NCI-H2227 treated with DMSO at 0.1 percent for 48 hours (cell line): ENCODE data around the gene IL18.
"Not testable (repeated sequence)": the region's sequence is repeated elsewhere in the genome, so short reads cannot be mapped to it uniquely, and the experiment has no call there.

Experiments
- DNase-seq: peaks from one replicate; lab custom pipeline; 2025; lab: John Stamatoyannopoulos, UW

Gene IL18

DNA sequence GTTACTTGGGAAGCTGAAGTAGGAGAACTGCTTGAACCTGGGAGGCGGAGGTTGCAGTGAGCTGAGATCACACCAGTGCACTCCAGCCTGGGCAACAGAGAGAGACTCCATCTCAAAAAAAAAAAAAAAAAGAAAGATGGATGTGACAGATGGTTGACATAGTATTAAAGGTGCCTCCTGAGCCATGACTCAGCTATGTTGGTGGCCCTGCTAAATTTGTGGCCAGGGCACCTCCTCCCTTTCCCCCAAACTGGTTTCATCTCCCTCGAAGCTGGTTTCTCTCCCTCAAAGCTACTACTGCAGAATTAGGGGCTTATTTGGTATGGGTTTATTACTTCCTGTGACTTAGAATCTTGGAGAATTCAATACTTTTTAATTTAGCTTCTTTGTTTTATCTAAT, 45.7 kb downstream of the IL18 start:
- DNase-seq = no peak

DNA sequence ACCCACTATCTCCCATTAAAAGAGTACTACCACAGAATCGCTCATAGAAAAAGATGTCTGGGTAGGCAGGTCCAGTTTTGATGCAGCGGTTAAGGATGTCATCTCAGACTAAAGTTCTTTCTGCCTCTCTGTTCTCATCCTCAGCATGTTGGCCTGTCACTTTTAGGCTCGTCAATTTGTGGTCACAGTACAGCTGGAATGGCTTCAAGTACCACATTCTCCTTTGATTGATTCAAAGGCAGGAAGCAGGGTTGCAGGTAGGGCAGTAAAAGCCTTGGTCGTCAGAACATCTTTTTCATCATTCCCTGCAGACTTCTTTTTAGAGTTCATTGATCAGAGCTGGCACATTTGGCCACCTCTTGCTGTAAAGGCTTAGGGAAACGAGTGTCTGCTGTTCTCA, 48.5 kb downstream of the IL18 start:
- DNase-seq = no peak

DNA sequence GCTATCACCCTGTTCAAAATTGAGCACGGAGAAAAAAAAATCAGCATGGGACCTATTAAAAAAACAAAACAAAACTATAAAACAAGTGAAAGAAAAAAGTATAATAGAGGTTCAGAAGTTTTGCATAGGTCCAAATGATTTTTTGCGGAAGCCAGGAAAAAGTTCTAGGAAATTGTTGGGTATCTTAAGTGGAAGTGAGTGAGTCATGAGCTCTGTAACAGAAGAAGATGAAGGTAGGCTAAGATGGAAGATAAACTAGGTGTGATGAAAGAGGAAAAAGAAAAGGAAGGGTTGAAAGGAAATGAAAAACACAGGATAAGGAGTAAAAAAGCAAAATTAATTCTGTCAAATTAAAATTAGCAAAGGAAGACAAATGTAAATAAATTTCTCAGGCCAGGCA, 49.4 kb downstream of the IL18 start:
- no peak for DNase-seq

DNA sequence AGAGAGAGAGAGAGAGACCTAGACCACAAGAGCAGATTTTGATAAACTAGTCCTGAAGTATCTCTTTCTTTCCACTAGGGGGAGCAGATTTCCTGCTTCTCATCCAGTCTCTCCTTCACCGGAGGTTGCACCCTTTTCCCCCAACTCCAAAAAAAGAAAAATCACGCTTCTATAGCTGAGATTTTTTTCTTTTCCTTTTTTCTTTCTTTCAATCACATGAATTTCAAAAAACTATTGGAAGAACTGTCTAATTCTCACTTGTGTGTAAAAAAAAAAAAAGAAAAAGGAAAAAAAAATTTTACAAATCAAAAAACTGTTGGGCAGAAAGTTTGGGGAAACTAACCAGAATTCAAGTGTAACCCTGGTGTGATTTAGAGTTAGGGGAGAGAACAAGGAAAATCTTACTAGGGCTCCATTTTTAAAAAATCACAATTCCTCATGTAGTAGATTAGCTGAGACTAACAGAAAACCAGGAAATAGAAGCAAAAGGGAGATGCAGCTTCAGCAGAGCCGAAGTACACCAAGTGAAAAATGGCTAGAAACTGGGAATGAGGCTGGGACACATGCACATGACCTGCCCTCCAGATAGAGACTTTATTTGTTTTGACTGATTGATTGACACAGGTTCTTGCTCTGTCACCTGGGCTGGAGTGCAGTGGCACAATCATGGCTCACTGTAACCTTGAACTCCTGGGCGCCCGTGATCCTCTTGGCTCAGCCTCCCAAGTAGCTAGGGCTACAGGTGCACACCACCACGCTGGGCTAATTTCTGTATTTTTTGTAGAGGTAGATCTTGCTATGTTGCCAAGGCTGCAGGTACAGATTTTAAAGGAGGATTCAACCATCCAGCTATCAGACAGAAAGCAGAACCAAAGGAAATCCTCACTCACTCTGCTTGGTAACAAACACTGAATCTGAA, 50.1 kb downstream of the IL18 start:
- DNase-seq = peak; percentile 22

DNA sequence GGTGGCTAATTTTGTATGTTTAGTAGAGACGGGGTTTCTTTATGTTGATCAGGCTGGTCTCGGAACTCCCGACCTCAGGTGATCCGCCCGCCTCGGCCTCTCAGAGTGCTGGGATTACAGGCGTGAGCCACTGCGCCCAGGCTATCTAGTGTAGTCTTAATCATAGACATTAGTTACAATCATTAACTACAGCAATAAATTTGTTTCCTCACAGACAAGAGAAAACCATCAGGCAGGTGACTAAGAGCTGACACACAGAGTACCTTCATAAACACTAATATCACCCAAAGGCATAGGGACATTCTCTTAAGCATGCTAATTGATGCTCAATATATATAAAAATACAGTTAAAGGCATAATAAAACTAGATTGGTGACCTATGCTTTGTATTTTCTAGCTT, 57.8 kb downstream of the IL18 start:
- no peak for DNase-seq

DNA sequence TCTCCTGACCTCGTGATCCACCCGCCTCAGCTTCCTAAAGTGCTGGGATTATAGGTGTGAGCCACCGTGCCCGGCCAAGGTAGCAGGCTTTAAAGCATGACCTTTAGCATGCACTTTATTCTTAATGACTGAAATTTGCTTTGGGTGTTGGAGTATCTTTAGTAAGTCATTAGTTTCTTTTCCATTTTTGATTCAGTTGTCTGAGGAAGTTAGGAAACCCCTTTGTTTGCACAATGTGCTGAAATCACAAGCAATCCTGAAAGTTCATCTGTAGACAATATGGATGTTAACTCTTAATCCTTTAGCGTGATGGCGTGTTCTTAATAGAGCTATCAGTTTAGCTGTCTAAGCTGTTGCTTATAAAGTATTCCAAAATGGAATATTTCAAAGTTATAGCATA, 60.4 kb downstream of the IL18 start:
- DNase-seq = no peak

DNA sequence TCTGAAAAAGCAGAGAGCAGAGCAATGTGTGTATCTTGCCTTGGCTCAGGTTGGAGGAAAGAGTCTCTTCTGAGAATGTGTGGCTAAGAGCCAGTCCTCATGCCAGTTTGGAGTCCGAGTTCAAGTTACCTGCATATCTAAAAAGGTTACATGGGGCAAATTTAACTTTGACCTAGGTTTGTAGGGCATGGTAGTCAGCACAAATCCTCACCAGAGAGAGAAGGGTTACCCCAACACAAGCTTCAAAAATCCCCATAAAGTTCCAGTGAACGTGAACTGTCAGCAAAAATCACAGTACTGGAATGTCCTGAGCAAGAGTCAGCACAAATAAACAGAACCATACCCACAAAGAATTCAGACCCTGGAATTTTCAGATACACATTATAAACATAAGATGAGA, 63.4 kb downstream of the IL18 start:
- no peak for DNase-seq

DNA sequence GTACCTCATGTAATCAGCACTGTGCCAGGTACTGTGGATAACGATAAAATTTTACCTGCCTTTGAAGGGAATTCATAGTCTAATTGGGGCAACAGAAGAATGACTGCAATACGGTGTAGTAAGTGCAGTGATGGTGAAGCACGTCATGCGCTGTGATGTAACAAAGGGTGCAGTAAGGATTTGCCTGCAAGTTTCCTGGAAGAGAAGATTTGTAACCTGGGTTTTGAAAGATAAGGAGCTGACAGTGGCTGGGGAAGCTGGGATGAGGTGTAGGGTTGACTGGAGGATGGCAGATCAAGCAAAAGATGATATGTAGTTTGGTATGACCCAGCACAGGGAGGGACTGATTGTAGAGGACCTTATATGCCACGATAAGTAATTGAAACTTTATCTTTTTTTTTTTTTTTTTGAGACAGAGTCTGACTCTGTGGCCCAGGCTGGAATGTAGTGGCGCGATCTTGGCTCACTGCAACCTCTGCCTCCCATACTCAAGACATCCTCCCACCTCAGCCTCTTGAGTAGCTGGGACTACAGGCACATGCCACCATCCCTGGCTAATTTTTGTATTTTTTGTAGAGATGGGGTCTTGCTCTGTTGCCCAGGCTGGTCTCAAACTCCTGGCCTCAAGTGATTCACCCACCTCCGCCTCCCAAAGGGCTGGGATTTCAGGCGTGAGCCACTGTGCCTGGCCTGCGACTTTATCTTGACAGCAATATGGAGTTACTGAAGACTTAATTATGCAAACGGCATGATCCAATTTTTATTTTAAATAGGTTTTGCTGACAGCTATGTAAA, 66.0 kb downstream of the IL18 start:
- DNase-seq = no peak

DNA sequence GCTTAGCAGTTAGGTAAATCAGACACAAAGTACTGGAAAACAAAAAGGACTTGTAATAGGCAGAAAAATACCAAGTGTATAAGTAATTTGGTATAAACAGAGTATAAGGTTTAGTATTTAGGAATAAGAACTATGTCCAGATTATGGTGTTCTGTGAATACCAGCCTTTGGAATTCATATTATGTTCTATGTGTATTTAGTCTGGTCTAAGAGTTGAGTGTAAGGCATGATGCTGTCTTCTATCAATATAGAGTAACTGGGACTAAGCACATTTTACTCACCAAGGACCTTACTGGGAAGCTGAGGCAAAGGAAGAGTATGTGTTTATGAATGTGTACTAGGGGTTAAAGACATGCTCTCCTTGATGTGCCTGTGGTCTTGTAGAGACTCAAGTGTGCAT, 67.7 kb downstream of the IL18 start:
- no peak for DNase-seq

DNA sequence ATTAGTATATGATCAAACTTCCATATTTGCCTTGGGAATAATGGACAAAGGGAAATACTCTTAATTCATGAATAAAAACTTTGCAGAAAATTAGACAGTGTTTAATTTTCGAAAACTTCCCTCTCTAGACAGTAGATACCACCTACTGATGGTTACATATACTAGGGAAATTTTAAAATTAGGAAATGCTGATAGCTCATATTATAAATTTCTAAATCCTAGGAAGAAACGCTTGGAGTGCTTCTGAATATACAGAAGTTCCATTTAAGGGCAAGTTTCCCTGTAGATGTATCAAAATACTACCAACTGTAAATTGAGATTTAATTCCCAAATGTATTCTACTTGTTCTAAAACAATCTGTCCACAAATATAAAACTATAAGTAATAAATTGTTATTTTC, 68.6 kb downstream of the IL18 start:
- not testable (repeated sequence) for DNase-seq
